BJ (cell line): Measurements from ENCODE around the gene NCOA7. TPM values are rescaled to one million over a fixed set of nuclear protein-coding genes. Genes with fewer than 3 reads are reported as not detected.

Experiments used
- CTCF ChIA-PET: fragments of 350-600 bp; formaldehyde crosslinking; extraction: SDS; loops from one replicate; lab custom pipeline; 2021; ENCODE audit warnings: antibody characterized with exemption, inconsistent platforms; lab: Yijun Ruan, JAX
- POLR2A ChIA-PET: fragments of 300-600 bp; sonication (Branson Sonifier 250); formaldehyde crosslinking; extraction: SDS; loops from one replicate; lab custom pipeline; 2021; ENCODE audit warnings: antibody characterized with exemption; lab: Charles Lee
- DNase-seq: peaks from one replicate; pipeline ENCODE4 v3.0.0-alpha.2; 2011; ENCODE audit warnings: low read depth
- H3K27me3 ChIP-seq: 2 replicates; pipeline ENCODE4 v1.6.0; 2011; ENCODE audit warnings: low read length; ENCODE audit not compliant: control insufficient read depth, insufficient read depth
- H3K36me3 ChIP-seq: 2 replicates; pipeline ENCODE4 v1.5.1; 2011; ENCODE audit warnings: low read length; ENCODE audit not compliant: control insufficient read depth, insufficient read depth
- H3K4me3 ChIP-seq: 2 replicates; pipeline ENCODE4 v1.5.1; 2011; ENCODE audit warnings: low read depth, mild to moderate bottlenecking, control low read depth, low read length
- polyA plus RNA-seq: library from polyadenylated mRNA; depleted of rRNA; stranded (reverse); fragments of >200 nt; gene quantifications from 2 replicates; pipeline ENCODE4 v1.2.3, GENCODE V29; 2011
- TF ChIP-seq, protein P1 (sequence below): IDR thresholded peaks from 2 replicates; pipeline ENCODE4 v1.5.1; 2011; ENCODE audit warnings: low read depth, mild to moderate bottlenecking, control low read depth, inconsistent platforms, low read length, moderate library complexity; ENCODE audit not compliant: insufficient read depth

NCOA7 gene
- polyA plus RNA-seq, 1 experiment, result 27.2 TPM

DNA sequence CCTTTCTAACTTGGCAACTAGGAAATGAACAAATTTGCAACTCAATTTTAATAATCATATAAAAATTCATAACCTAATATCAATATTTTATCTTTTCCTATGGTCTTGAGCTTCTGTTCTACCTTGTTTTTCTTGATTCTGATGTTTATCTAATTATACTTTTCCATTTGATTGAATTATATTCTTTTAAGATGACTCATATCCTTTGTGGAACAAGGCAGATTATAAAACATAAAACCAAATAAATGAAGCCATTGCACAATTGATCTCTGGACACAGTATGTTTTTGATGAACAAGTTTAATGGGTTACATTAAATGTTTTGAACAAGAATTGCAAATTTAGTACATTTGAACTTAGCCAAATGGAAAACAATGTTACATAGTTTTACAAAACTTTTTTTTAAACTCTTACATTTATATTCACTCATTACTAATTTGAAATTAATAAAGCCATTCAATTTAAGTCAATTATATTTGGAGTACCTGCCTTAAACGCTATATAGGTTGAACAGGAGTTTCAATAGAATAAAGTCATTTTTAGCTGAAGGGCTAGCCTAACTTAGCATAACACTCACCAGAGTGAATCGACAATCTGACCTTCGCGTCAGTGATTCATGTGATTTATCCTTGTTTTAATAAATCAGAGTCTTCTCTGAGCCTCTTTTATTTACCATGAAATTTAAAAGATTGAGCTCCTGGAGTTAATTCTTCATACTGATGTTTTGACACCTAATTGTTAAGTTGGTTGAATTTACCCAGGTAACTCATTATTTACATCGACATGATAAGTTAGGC, 3.8 kb downstream of the NCOA7 start:
- DNase-seq, result no peak
- POLR2A ChIA-PET, result interaction anchor here (0.7 kb wide), 1 partner anchor 157 kb away, joined by 3 read pairs; no protein-coding TSS in a partner anchor

DNA sequence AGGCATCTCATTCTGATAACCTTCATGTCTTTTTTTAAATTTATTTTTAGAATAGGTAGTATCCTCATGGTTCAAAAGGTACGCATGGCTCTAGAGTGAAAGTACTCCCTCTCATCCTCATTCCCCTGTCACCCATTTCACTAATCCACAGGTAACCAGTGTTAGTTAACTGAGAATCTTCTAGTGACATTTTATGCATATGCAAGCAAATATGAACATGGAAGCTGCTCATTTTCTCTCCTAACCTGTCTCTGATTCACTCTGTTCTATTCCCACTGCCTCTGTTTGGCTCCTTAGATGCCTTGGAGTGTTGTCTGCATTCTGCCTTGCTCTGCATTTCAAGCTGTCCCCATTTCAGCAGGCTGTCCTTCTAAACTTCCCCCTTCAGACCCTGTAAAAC, 4.5 kb downstream of the NCOA7 start:
- H3K36me3 ChIP-seq, result 0 out of 2 replicates have a peak, but pooled peaks cover 2% of the 10 kb centered on the region
- no peak for DNase-seq
- ChIA-PET CTCF (interaction anchor here (1.8 to 2.6 kb wide), 2 partner anchors 21 to 161 kb away, joined by 4 to 6 read pairs; partner anchors contain the start of gene HINT3), POLR2A (no interaction called here)
- TF ChIP-seq, protein P1, sequence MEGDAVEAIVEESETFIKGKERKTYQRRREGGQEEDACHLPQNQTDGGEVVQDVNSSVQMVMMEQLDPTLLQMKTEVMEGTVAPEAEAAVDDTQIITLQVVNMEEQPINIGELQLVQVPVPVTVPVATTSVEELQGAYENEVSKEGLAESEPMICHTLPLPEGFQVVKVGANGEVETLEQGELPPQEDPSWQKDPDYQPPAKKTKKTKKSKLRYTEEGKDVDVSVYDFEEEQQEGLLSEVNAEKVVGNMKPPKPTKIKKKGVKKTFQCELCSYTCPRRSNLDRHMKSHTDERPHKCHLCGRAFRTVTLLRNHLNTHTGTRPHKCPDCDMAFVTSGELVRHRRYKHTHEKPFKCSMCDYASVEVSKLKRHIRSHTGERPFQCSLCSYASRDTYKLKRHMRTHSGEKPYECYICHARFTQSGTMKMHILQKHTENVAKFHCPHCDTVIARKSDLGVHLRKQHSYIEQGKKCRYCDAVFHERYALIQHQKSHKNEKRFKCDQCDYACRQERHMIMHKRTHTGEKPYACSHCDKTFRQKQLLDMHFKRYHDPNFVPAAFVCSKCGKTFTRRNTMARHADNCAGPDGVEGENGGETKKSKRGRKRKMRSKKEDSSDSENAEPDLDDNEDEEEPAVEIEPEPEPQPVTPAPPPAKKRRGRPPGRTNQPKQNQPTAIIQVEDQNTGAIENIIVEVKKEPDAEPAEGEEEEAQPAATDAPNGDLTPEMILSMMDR, result no peak
- no peak overlapping the region for H3K4me3 ChIP-seq
- H3K27me3 ChIP-seq, result no peaks in the 10 kb centered on the region

More for the DNA sequence above, 3.8 kb downstream of the NCOA7 start:
- CTCF ChIA-PET, result interaction anchor here (1.8 to 2.6 kb wide), 2 partner anchors 22 to 162 kb away, joined by 4 to 6 read pairs; partner anchors contain the start of gene HINT3
- H3K4me3 ChIP-seq, result no peak overlapping the region
- TF ChIP-seq, protein P1, result no peak
- 0 out of 2 replicates have a peak, but pooled peaks cover 2% of the 10 kb centered on the region for H3K36me3 ChIP-seq
- no peaks in the 10 kb centered on the region for H3K27me3 ChIP-seq

DNA sequence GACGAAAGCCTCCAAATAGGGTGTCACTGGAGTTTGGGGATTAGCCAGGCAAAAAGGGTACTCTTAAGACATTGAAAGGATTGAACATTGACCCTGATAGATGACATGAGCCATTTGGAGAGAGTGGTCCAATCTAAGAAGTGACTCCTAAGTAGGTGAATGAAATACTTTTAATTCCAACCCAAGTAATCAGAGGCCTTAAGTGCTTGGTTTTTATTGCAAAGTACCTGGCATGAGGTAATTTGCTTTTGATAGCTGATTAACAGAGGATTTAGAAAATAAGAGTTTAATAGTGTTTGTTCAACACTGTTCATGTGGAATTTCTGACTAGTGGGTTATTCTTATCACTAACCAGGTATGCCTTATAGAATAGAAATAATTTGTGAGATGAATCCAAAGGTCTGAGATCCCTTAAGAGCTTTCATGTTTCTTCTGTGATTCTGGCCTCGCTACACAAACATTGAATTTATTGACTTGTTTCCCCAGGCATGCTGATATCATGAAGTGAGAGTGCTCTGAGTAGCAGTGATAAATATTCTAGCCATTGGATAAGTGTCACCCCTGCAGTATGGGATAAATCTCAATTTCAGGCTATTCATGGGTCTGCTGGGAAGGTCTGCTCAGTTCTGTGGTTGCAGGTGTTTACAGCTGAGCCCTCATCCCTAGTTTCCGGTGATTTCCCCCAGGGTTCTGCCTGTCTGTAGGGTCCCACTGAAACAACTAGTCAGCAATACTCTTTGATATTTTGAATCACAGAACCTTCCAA, 6.5 kb downstream of the NCOA7 start:
- Histone ChIP-seq H3K27me3 (no peaks in the 10 kb centered on the region), H3K36me3 (0 out of 2 replicates have a peak, but pooled peaks cover 2% of the 10 kb centered on the region), H3K4me3 (no peak overlapping the region)
- CTCF ChIA-PET, result interaction anchor here (1.3 to 1.5 kb wide), 3 partner anchors 10 to 38 kb away, joined by 3 to 4 read pairs (median 3); no protein-coding TSS in a partner anchor
- POLR2A ChIA-PET, result no interaction called here
- TF ChIP-seq, protein P1, result no peak
- no peak for DNase-seq

DNA sequence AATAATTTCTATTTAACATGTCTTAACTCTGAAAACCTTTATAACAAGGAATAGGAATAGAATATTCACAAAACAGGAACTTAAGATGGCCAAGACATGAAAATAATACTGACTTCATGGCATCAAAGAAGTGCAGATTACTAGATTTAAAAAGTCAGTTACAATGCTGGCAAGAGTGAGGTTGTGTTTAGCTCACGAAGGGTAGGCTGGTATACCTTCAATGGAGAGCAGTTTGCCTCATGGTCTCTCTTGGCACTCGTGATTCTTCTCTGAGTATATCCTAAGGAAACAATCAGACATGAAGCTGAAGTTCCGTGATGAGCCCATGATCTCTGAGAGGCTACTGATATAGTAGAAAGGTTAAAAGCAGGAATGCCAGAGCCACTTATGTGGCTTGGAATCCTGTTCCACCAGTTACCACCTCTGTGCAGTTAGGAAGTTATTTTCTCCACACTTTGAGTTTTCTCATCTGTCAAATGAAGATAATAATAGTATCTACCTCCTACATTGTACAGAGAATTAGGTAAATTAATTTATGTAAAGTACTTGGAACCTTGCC, 7.2 kb downstream of the NCOA7 start:
- no peak for DNase-seq
- TF ChIP-seq, protein P1, result no peak
- Histone ChIP-seq H3K4me3 (no peak overlapping the region), H3K27me3 (no peaks in the 10 kb centered on the region), H3K36me3 (0 out of 2 replicates have a peak, but pooled peaks cover 2% of the 10 kb centered on the region)
- POLR2A ChIA-PET, result interaction anchor here (0.6 kb wide), 1 partner anchor 610 kb away, joined by 3 read pairs; no protein-coding TSS in a partner anchor
- CTCF ChIA-PET, result interaction anchor here (1.3 to 1.5 kb wide), 3 partner anchors 9 to 37 kb away, joined by 3 to 4 read pairs (median 3); no protein-coding TSS in a partner anchor
